Hepatocyte (in vitro differentiated cells): ENCODE measurements around the gene PDZD8. TPM values are rescaled to one million over a fixed set of nuclear protein-coding genes. Genes with fewer than 3 reads are reported as not detected.

ENCODE experiments used
- DNase-seq: peaks from one replicate; pipeline ENCODE4 v3.0.0-alpha.2; 2016; ENCODE audit warnings: low spot score
- H2AFZ ChIP-seq: fragments of 200-600 bp; sonication (generic); 2 replicates; pipeline ENCODE4 v1.6.0; 2016; ENCODE audit warnings: antibody characterized with exemption, mild to moderate bottlenecking
- H3K27ac ChIP-seq: fragments of 200-600 bp; sonication (generic); 2 replicates; pipeline ENCODE4 v1.5.1; 2016; ENCODE audit warnings: mild to moderate bottlenecking
- H3K27me3 ChIP-seq: fragments of 200-600 bp; sonication (generic); 2 replicates; pipeline ENCODE4 v1.6.1; 2016
- H3K36me3 ChIP-seq: fragments of 200-600 bp; sonication (generic); replicated peaks from 2 replicates; pipeline ENCODE4 v1.5.1; 2016; ENCODE audit warnings: low read depth; ENCODE audit not compliant: insufficient read depth
- H3K4me1 ChIP-seq: fragments of 200-600 bp; sonication (generic); 2 replicates; pipeline ENCODE4 v1.5.1; 2016; ENCODE audit warnings: mild to moderate bottlenecking, moderate library complexity; ENCODE audit not compliant: insufficient read depth
- H3K4me2 ChIP-seq: fragments of 200-600 bp; sonication (generic); 2 replicates; pipeline ENCODE4 v1.6.0; 2016
- H3K4me3 ChIP-seq: fragments of 200-600 bp; sonication (generic); 2 replicates; pipeline ENCODE4 v1.5.1; 2016; ENCODE audit warnings: mild to moderate bottlenecking
- H3K79me2 ChIP-seq: fragments of 200-600 bp; sonication (generic); 2 replicates; pipeline ENCODE4 v1.6.0; 2017; ENCODE audit warnings: mild to moderate bottlenecking
- H3K9me2 ChIP-seq: fragments of 200-600 bp; sonication (generic); replicated peaks from 2 replicates; pipeline ENCODE4 v1.6.0; 2017; ENCODE audit warnings: mild to moderate bottlenecking; ENCODE audit not compliant: insufficient read depth
- H3K9me3 ChIP-seq: fragments of 200-600 bp; sonication (generic); 2 replicates; pipeline ENCODE4 v1.5.1; 2016; ENCODE audit warnings: low read depth, mild to moderate bottlenecking
- H4K20me1 ChIP-seq: fragments of 200-600 bp; sonication (generic); 2 replicates; pipeline ENCODE4 v1.6.0; 2016; ENCODE audit warnings: mild to moderate bottlenecking; ENCODE audit not compliant: insufficient read depth, poor library complexity, severe bottlenecking
- EZH2 ChIP-seq: fragments of 200-600 bp; sonication (generic); IDR thresholded peaks from 2 replicates; pipeline ENCODE4 v1.6.1; 2016; ENCODE audit warnings: antibody characterized with exemption, mild to moderate bottlenecking, borderline replicate concordance
- EZH2phosphoT487 ChIP-seq: fragments of 200-600 bp; sonication (generic); IDR thresholded peaks from one replicate; pipeline ENCODE4 v1.6.1; 2018; ENCODE audit warnings: antibody characterized with exemption, mild to moderate bottlenecking, low read depth, moderate library complexity; ENCODE audit not compliant: unreplicated experiment, severe bottlenecking
- WGBS: methylation state at CpG from one replicate; pipeline ENCODE4 v1.1.6; 2016; ENCODE audit warnings: low lambda C conversion rate; ENCODE audit errors: missing lambda C conversion rate; 5-methylcytosine and 5-hydroxymethylcytosine counted together
- polyA plus RNA-seq: library from polyadenylated mRNA; unstranded; fragments of >200 nt; fragmentation: Nextera tagmentation; extraction: Ambion mirVana; gene quantifications from 2 replicates; pipeline ENCODE4 v1.2.1, GENCODE V29; 2016
- total RNA-seq: library from RNA; depleted of rRNA; stranded (reverse); fragments of >200 nt; gene quantifications from 2 replicates; pipeline ENCODE4 v1.2.3, GENCODE V29; 2014
- TF ChIP-seq, protein P1 (sequence below): fragments of 200-600 bp; sonication (generic); IDR thresholded peaks from 2 replicates; pipeline ENCODE4 v1.5.1; 2016; ENCODE audit warnings: antibody characterized with exemption, mild to moderate bottlenecking; ENCODE audit not compliant: poor library complexity

Gene PDZD8
- total and polyA plus RNA-seq, 2 experiments from 2014 or later: 12.9 to 77.2 TPM

DNA sequence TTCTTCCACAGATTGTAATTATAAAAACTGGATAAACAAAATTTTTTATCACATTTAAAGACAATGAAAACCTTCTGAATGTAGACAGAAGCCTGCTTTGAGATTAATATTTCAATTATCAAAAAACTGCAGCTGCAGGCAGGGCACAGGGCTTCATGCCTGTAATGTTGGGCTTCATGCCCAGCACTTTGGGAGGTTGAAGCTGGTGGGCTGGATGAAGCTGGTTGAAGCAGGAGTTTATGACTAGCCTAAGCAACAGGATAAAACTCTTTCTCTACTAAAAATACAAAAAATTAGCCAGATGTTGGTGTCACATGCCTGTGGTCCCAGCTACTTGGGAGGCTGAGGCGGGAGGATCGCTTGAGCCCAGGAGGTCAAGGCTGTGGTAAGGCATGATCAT, 41.2 kb downstream of the PDZD8 start:
- no peak overlapping the region for H3K27ac ChIP-seq
- peaks cover 14% of the 10 kb centered on the region for H4K20me1 ChIP-seq
- TF ChIP-seq, protein P1, sequence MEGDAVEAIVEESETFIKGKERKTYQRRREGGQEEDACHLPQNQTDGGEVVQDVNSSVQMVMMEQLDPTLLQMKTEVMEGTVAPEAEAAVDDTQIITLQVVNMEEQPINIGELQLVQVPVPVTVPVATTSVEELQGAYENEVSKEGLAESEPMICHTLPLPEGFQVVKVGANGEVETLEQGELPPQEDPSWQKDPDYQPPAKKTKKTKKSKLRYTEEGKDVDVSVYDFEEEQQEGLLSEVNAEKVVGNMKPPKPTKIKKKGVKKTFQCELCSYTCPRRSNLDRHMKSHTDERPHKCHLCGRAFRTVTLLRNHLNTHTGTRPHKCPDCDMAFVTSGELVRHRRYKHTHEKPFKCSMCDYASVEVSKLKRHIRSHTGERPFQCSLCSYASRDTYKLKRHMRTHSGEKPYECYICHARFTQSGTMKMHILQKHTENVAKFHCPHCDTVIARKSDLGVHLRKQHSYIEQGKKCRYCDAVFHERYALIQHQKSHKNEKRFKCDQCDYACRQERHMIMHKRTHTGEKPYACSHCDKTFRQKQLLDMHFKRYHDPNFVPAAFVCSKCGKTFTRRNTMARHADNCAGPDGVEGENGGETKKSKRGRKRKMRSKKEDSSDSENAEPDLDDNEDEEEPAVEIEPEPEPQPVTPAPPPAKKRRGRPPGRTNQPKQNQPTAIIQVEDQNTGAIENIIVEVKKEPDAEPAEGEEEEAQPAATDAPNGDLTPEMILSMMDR: no peak
- TF ChIP-seq EZH2 (no peak), EZH2phosphoT487 (no peak)
- H2AFZ ChIP-seq: no peak overlapping the region
- H3K4me2 ChIP-seq: no peak overlapping the region
- WGBS: 97% methylated on average over 2 of the region's 2 CpGs
- no peak overlapping the region for H3K4me3 ChIP-seq
- DNase-seq: no peak
- H3K36me3 ChIP-seq: no peaks in the 10 kb centered on the region
- no peaks in the 10 kb centered on the region for H3K4me1 ChIP-seq
- H3K27me3 ChIP-seq: no peaks in the 10 kb centered on the region
- H3K9me3 ChIP-seq: peaks cover 11% of the 10 kb centered on the region
- H3K79me2 ChIP-seq: peaks cover 88% of the 10 kb centered on the region
- H3K9me2 ChIP-seq: no peaks in the 10 kb centered on the region

DNA sequence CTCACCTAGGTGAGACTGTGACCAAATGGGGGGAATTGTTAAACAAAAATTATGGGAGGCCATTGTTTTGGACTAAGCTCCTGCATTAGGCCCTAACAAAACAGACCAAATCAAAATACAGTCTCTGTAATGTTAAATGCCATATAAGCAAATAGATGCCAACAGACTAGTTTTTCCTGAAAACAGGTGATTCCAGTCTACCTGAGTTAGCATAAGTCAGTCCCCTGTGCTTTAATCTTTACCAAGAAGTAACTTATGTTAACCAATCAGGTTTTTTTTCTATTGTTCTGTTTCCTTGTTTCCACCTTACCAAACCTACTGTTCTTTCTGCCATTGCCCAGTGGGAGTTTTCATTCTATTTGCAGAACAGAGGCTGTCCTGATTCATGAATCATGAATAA, 48.0 kb downstream of the PDZD8 start:
- no peaks in the 10 kb centered on the region for H3K9me3 ChIP-seq
- no peak overlapping the region for H2AFZ ChIP-seq
- no peak overlapping the region for H3K27ac ChIP-seq
- H3K4me3 ChIP-seq: no peak overlapping the region
- H3K79me2 ChIP-seq: peaks cover 71% of the 10 kb centered on the region
- no peak for TF ChIP-seq EZH2phosphoT487
- TF ChIP-seq EZH2: no peak
- TF ChIP-seq, protein P1: no peak
- H3K4me2 ChIP-seq: no peak overlapping the region
- H3K9me2 ChIP-seq: no peaks in the 10 kb centered on the region
- H4K20me1 ChIP-seq: peaks cover 20% of the 10 kb centered on the region
- H3K36me3 ChIP-seq: no peaks in the 10 kb centered on the region
- no peak for DNase-seq
- no peaks in the 10 kb centered on the region for H3K27me3 ChIP-seq
- H3K4me1 ChIP-seq: no peaks in the 10 kb centered on the region

- no peaks in the 10 kb centered on the region for H3K36me3 ChIP-seq
- H3K4me3 ChIP-seq: no peak overlapping the region
- H3K9me2 ChIP-seq: no peaks in the 10 kb centered on the region
- no peak overlapping the region for H3K4me2 ChIP-seq
- no peaks in the 10 kb centered on the region for H3K27me3 ChIP-seq
- no peaks in the 10 kb centered on the region for H3K4me1 ChIP-seq
- no peaks in the 10 kb centered on the region for H3K9me3 ChIP-seq
- H3K79me2 ChIP-seq: peaks cover 61% of the 10 kb centered on the region
- TF ChIP-seq EZH2phosphoT487: no peak
- peaks cover 18% of the 10 kb centered on the region for H4K20me1 ChIP-seq
- H3K27ac ChIP-seq: no peak overlapping the region
- DNase-seq: no peak
- WGBS: 94% methylated on average over 2 of the region's 2 CpGs
- H2AFZ ChIP-seq: no peak overlapping the region
These were observed 50.9 kb downstream of the PDZD8 start for GRCh38 chr10:117324367-117324766.

DNA sequence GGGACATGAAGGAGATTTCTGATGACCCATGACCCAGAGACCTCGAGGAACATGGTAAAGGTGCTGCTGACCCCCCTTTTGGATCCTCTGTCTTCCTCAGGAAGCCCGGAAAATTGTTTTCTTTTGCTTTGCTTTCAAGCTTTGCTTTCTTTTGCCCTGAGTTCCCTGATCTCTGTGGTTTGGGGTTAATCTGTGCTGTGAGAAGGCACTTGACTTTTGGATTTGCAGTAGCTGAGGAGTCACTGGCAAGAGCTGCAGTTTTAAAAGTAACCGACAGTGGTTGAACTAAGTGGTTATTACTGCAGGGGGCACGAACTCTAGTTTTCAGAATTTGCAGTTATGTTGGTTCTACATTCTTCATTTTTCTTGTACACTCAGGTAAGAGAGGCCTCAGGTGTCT, 53.0 kb downstream of the PDZD8 start:
- H3K27me3 ChIP-seq: no peaks in the 10 kb centered on the region
- no peaks in the 10 kb centered on the region for H3K36me3 ChIP-seq
- H3K9me3 ChIP-seq: no peaks in the 10 kb centered on the region
- no peak overlapping the region for H2AFZ ChIP-seq
- TF ChIP-seq, protein P1: no peak
- TF ChIP-seq EZH2phosphoT487 (no peak), EZH2 (no peak)
- peaks cover 67% of the 10 kb centered on the region for H3K79me2 ChIP-seq
- H3K4me3 ChIP-seq: no peak overlapping the region
- H3K4me1 ChIP-seq: no peaks in the 10 kb centered on the region
- H3K4me2 ChIP-seq: no peak overlapping the region
- H3K27ac ChIP-seq: no peak overlapping the region
- WGBS: 77% methylated on average over 4 of the region's 4 CpGs
- DNase-seq: no peak
- H3K9me2 ChIP-seq: no peaks in the 10 kb centered on the region
- peaks cover 23% of the 10 kb centered on the region for H4K20me1 ChIP-seq
